Activated T-helper 17 cell treated with anti-CD3 and anti-CD28 coated beads, Interleukin-2, amount 50 U/mL, for 72 hours (primary cell): Measurements from ENCODE around the gene MOBP. TPM values are rescaled to one million over a fixed set of nuclear protein-coding genes. Genes with fewer than 3 reads are reported as not detected.

Experiments
- ATAC-seq: fragments of 150-1000 bp; cut with Tn5 transposase; replicated peaks from 2 replicates; pipeline ENCODE4 v1.10.0; 2021; ENCODE audit warnings: mild to moderate bottlenecking, moderate library complexity
- H3K27ac Mint-ChIP-seq: one replicate; pipeline ENCODE4 v1.8.0; 2022; ENCODE audit warnings: mixed read lengths
- H3K27me3 Mint-ChIP-seq: one replicate; pipeline ENCODE4 v1.8.0; 2022; ENCODE audit warnings: mixed read lengths
- H3K36me3 Mint-ChIP-seq: one replicate; pipeline ENCODE4 v1.8.0; 2022; ENCODE audit warnings: low read depth, mild to moderate bottlenecking, mixed read lengths
- H3K4me1 Mint-ChIP-seq: one replicate; pipeline ENCODE4 v1.8.0; 2022; ENCODE audit warnings: mixed read lengths
- H3K4me3 Mint-ChIP-seq: one replicate; pipeline ENCODE4 v1.8.0; 2022; ENCODE audit warnings: mild to moderate bottlenecking, mixed read lengths
- H3K9me3 Mint-ChIP-seq: one replicate; pipeline ENCODE4 v1.8.0; 2022; ENCODE audit warnings: mixed read lengths
- total RNA-seq, 2 donors: library from RNA; stranded (reverse); gene quantifications; one replicate each; pipeline ENCODE4 v1.2.3, GENCODE V29; 2022

The MOBP gene
- total RNA-seq, 2 donors from 2014 or later, result not detected

- H3K9me3 Mint-ChIP-seq, result no peaks in the 10 kb centered on the region
- no peaks in the 10 kb centered on the region for H3K4me1 Mint-ChIP-seq
- H3K27ac Mint-ChIP-seq, result no peak overlapping the region
- H3K27me3 Mint-ChIP-seq, result peaks cover 20% of the 10 kb centered on the region
- no peak for ATAC-seq
- H3K4me3 Mint-ChIP-seq, result no peak overlapping the region
- H3K36me3 Mint-ChIP-seq, result no peaks in the 10 kb centered on the region
These were observed 492 bp upstream of the MOBP start for GRCh38 chr3:39466988-39467387.

- ATAC-seq, result no peak
These were observed 592 bp downstream of the MOBP start for GRCh38 chr3:39468108-39468436.

GRCh38 chr3:39469258-39469657, 1.8 kb downstream of the MOBP start:
- H3K9me3 Mint-ChIP-seq, result no peaks in the 10 kb centered on the region
- no peak for ATAC-seq
- H3K27ac Mint-ChIP-seq, result no peak overlapping the region
- no peaks in the 10 kb centered on the region for H3K4me1 Mint-ChIP-seq
- H3K36me3 Mint-ChIP-seq, result no peaks in the 10 kb centered on the region
- peaks cover 27% of the 10 kb centered on the region for H3K27me3 Mint-ChIP-seq
- no peak overlapping the region for H3K4me3 Mint-ChIP-seq

More at GRCh38 chr3:39468108-39468436, 592 bp downstream of the MOBP start:
- Mint-ChIP-seq H3K27me3 (peaks cover 20% of the 10 kb centered on the region), H3K36me3 (no peaks in the 10 kb centered on the region), H3K27ac (no peak overlapping the region), H3K4me3 (no peak overlapping the region), H3K9me3 (no peaks in the 10 kb centered on the region), H3K4me1 (no peaks in the 10 kb centered on the region)

DNA sequence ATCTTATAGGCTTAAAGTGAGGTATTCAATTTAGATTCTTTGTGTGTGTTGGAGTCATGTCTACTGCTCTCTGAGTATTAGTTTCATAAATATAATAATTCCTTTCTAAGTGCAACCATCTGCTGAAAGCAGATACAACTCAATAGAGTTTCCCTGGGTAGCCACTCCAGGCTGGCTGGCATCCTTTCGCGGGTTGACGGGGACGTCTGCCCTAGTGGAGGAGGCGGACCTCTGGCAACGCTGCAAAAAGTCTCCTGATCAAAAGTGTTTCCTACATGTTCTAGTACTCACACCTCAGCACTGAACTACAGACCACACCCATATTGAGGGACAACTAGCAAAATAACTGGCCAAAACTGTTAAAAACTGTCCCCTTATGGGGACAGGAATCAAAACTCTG, 2.5 kb downstream of the MOBP start:
- Mint-ChIP-seq H3K27ac (no peak overlapping the region), H3K9me3 (no peaks in the 10 kb centered on the region), H3K4me1 (no peaks in the 10 kb centered on the region), H3K27me3 (peaks cover 27% of the 10 kb centered on the region), H3K4me3 (no peak overlapping the region), H3K36me3 (no peaks in the 10 kb centered on the region)
- ATAC-seq, result no peak

GRCh38 chr3:39471652-39472051, 4.2 kb downstream of the MOBP start:
- ATAC-seq, result no peak
- no peaks in the 10 kb centered on the region for H3K4me1 Mint-ChIP-seq

DNA sequence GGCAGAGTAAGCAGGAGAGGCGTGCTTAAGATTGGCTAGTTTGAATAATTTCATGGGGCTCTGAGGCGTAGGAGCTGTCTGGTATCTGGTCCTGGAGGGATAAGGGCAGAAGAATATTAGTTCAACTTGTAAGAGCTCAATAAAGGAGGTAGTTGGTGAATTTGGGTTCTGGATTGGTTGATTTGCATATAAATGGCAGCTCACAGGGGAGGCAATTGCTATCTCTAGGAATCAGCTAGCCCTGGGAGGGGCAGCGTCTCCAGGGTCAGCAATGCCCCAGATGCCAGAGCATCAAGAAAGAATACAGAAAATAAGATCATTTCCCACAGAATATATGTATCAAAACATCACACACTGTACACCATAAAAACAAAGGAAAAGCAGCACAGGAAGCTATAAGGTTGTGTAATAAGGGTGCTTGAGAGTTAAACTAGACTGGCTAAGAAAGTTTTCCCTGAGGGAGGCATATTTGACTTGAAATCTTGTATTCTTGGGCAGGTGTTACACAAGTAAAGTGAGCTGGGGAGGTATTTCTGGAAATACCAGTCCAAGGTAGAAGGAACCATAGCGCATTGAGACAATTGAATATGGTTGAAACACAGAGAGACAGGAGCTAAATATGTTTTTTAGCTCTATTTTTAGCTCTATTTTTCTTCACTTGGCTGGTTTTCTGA, 6.1 kb downstream of the MOBP start:
- no peak overlapping the region for H3K4me3 Mint-ChIP-seq
- no peaks in the 10 kb centered on the region for H3K36me3 Mint-ChIP-seq
- H3K9me3 Mint-ChIP-seq, result no peaks in the 10 kb centered on the region
- no peaks in the 10 kb centered on the region for H3K4me1 Mint-ChIP-seq
- peaks cover 20% of the 10 kb centered on the region for H3K27me3 Mint-ChIP-seq
- no peak for ATAC-seq
- H3K27ac Mint-ChIP-seq, result no peak overlapping the region

More at GRCh38 chr3:39471652-39472051, 4.2 kb downstream of the MOBP start:
- H3K4me3 Mint-ChIP-seq, result no peak overlapping the region
- H3K27me3 Mint-ChIP-seq, result peaks cover 26% of the 10 kb centered on the region
- no peaks in the 10 kb centered on the region for H3K9me3 Mint-ChIP-seq
- no peaks in the 10 kb centered on the region for H3K36me3 Mint-ChIP-seq
- H3K27ac Mint-ChIP-seq, result no peak overlapping the region

- no peak for ATAC-seq
- Mint-ChIP-seq H3K27me3 (peaks cover 20% of the 10 kb centered on the region), H3K36me3 (no peaks in the 10 kb centered on the region), H3K4me1 (no peaks in the 10 kb centered on the region), H3K4me3 (no peak overlapping the region), H3K27ac (no peak overlapping the region), H3K9me3 (no peaks in the 10 kb centered on the region)
These were observed 6.6 kb downstream of the MOBP start for GRCh38 chr3:39474126-39474515.

DNA sequence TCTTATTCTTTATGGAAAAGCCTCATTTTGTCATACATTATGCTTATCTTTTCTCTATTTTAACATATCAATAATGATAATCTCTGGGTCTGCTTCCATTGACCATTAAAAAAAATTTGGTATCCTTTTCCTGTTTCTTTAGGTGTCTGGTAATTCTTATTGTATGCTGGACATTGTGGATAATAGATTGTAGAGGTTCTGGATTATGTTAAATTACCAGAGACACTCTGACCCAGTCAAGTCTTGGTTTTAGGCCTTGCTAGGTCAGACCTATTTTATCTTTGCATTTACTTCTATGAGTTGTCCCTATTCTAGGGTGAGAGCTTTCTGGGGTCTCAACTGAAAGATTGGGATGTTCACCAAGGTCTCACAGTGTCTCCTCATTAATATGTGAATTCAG, 9.3 kb downstream of the MOBP start:
- H3K9me3 Mint-ChIP-seq, result no peaks in the 10 kb centered on the region
- H3K36me3 Mint-ChIP-seq, result no peaks in the 10 kb centered on the region
- H3K27me3 Mint-ChIP-seq, result peaks cover 15% of the 10 kb centered on the region
- no peaks in the 10 kb centered on the region for H3K4me1 Mint-ChIP-seq
- no peak overlapping the region for H3K27ac Mint-ChIP-seq
- ATAC-seq, result no peak
- H3K4me3 Mint-ChIP-seq, result no peak overlapping the region

- no peak for ATAC-seq
- Mint-ChIP-seq H3K4me3 (no peak overlapping the region), H3K4me1 (no peaks in the 10 kb centered on the region), H3K27ac (no peak overlapping the region), H3K27me3 (peaks cover 6% of the 10 kb centered on the region), H3K9me3 (no peaks in the 10 kb centered on the region), H3K36me3 (no peaks in the 10 kb centered on the region)
These were observed 10.7 kb downstream of the MOBP start for GRCh38 chr3:39478226-39478625.

GRCh38 chr3:39479701-39480414, 12.4 kb downstream of the MOBP start:
- Mint-ChIP-seq H3K27ac (no peak overlapping the region), H3K36me3 (no peaks in the 10 kb centered on the region), H3K27me3 (no peaks in the 10 kb centered on the region), H3K4me3 (no peak overlapping the region), H3K9me3 (no peaks in the 10 kb centered on the region), H3K4me1 (no peaks in the 10 kb centered on the region)
- ATAC-seq, result no peak

DNA sequence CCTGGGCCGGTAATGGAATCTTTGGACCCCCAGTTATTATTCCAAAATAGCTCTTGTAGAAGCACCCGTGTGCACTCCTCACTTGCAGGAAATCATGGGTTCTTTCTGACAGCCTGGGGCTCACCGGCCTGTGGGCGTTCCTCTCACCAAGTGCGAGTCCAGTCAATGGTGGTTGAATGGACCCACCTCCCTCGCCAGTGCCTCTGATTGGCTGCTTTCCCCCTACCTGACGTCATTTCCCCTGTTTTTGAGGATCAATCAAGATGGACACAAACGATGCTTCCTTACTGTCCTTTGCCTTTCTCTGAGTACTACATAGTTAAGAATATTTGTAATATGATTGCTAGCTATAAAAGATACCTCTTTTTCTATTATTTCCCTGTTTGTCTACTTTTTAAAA, 18.1 kb downstream of the MOBP start:
- no peak for ATAC-seq
- H3K4me1 Mint-ChIP-seq, result no peaks in the 10 kb centered on the region
- no peak overlapping the region for H3K27ac Mint-ChIP-seq
- no peak overlapping the region for H3K4me3 Mint-ChIP-seq
- H3K36me3 Mint-ChIP-seq, result no peaks in the 10 kb centered on the region
- H3K27me3 Mint-ChIP-seq, result peaks cover 13% of the 10 kb centered on the region
- H3K9me3 Mint-ChIP-seq, result no peaks in the 10 kb centered on the region

DNA sequence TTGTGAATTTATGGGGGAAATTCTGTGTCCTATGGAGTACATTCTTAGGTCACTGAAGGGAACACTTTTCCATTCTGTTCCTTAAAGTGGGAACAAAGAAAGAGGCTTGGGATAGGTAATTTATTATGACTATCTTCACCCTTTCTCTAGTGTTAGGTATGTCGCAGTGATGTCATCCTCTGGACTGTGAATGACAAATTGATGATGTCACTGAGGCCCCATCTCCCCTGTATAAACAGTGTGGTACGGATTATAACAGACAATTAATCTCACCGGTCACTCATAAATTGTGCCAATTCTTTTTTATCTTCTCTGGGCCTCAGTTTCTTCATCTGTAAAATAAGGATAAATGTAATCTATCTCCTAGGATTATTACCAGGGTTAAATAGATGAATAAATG, 23.5 kb downstream of the MOBP start:
- Mint-ChIP-seq H3K4me3 (no peak overlapping the region), H3K36me3 (no peaks in the 10 kb centered on the region), H3K9me3 (no peaks in the 10 kb centered on the region), H3K27me3 (peaks cover 32% of the 10 kb centered on the region), H3K4me1 (no peaks in the 10 kb centered on the region), H3K27ac (no peak overlapping the region)
- no peak for ATAC-seq

DNA sequence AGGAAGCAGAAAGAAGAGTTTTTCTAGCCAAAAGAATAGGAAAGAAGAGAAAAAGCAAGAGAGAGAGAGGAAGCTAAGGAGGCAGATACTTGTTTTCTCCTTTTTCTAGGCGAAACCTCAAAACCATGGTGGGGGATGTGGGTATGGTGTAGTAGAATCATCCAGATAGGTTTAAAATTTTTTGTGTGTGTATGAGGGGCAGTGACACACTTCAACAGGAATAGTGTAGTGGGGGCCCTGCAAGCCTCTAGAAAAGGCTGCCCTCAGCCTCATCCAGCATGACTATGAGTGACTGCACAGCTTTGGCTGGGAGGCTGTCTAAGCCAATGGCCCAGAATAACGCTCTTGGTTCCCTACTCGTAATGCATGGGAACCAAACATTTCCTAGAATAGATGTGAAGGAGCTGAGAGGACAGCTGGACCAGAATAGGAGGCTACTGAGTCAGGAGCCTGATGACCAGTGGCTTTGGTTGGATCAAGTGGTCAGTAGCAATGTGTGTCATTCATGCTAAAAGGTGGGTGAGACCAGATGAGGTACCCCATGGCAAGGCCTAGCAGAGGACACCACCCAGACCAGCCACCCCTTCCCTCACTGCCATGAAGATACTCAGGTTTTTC, 24.4 kb downstream of the MOBP start:
- H3K27ac Mint-ChIP-seq, result no peak overlapping the region
- no peaks in the 10 kb centered on the region for H3K36me3 Mint-ChIP-seq
- H3K4me1 Mint-ChIP-seq, result no peaks in the 10 kb centered on the region
- no peaks in the 10 kb centered on the region for H3K9me3 Mint-ChIP-seq
- no peak overlapping the region for H3K4me3 Mint-ChIP-seq
- H3K27me3 Mint-ChIP-seq, result peaks cover 32% of the 10 kb centered on the region
- no peak for ATAC-seq

DNA sequence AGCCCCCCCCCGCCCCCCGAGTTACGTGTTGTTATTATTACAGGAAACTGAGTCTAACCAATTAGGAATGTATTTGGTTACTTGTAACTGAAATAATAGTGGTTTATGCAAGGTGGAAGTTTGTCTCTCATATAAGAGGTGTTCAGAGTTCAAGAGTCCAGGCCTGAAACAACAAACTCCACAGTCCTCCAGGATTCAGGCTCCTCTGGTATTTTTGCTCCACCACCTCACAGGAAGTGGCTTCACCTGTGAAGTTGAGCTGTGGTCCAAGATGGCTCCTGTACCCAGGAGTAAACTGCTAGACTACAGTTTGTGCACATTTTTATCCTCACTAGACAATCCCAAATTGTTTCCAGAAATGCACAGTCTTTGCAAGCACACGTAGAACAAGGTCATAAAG, 27.3 kb downstream of the MOBP start:
- no peak overlapping the region for H3K27ac Mint-ChIP-seq
- ATAC-seq, result no peak
- peaks cover 25% of the 10 kb centered on the region for H3K27me3 Mint-ChIP-seq
- H3K36me3 Mint-ChIP-seq, result no peaks in the 10 kb centered on the region
- no peaks in the 10 kb centered on the region for H3K9me3 Mint-ChIP-seq
- no peaks in the 10 kb centered on the region for H3K4me1 Mint-ChIP-seq
- H3K4me3 Mint-ChIP-seq, result no peak overlapping the region

GRCh38 chr3:39497753-39498152, 30.3 kb downstream of the MOBP start:
- no peak overlapping the region for H3K27ac Mint-ChIP-seq
- no peak for ATAC-seq
- H3K36me3 Mint-ChIP-seq, result no peaks in the 10 kb centered on the region
- no peak overlapping the region for H3K4me3 Mint-ChIP-seq
- no peaks in the 10 kb centered on the region for H3K4me1 Mint-ChIP-seq
- H3K27me3 Mint-ChIP-seq, result peaks cover 27% of the 10 kb centered on the region
- H3K9me3 Mint-ChIP-seq, result no peaks in the 10 kb centered on the region
